ENCODE measurements around the gene BAX.

DNA sequence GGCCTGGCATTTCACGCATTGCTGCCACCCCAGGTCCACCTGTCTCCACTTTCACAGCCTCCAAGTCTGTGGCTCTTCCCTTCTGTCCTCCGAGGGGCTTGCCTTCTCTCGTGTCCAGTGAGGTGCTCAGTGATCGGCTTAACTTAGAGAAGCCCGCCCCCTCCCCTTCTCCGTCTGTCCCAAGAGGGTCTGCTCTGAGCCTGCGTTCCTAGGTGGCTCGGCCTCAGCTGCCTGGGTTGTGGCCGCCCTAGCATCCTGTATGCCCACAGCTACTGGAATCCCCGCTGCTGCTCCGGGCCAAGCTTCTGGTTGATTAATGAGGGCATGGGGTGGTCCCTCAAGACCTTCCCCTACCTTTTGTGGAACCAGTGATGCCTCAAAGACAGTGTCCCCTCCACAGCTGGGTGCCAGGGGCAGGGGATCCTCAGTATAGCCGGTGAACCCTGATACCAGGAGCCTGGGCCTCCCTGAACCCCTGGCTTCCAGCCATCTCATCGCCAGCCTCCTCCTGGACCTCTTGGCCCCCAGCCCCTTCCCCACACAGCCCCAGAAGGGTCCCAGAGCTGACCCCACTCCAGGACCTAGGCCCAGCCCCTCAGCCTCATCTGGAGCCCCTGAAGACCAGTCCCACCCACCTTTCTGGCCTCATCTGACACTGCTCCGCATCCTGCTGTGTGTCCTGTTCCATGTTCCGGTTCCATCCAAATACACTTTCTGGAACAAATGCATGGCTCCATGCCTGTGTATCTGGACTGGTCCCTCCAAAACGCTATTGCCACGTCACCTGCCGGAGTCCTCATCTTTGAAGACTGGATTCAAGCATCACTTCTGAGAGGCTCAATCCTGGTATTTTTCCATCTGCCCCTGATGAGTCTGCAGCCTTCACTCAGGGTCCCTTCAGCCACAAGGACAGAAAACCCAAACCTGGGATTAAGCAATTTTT is 31.9 kb upstream of the BAX start:
- TF ChIP-seq, protein P1, sequence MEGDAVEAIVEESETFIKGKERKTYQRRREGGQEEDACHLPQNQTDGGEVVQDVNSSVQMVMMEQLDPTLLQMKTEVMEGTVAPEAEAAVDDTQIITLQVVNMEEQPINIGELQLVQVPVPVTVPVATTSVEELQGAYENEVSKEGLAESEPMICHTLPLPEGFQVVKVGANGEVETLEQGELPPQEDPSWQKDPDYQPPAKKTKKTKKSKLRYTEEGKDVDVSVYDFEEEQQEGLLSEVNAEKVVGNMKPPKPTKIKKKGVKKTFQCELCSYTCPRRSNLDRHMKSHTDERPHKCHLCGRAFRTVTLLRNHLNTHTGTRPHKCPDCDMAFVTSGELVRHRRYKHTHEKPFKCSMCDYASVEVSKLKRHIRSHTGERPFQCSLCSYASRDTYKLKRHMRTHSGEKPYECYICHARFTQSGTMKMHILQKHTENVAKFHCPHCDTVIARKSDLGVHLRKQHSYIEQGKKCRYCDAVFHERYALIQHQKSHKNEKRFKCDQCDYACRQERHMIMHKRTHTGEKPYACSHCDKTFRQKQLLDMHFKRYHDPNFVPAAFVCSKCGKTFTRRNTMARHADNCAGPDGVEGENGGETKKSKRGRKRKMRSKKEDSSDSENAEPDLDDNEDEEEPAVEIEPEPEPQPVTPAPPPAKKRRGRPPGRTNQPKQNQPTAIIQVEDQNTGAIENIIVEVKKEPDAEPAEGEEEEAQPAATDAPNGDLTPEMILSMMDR (IDR thresholded peaks at IDR 0.05), result no peak
- no peak for TF ChIP-seq POLR2A (IDR thresholded peaks at IDR 0.05)

Measured in body of pancreas (tissue), 4 donors.